Measurements from ENCODE around the gene WDFY1. TPM values are rescaled to one million over a fixed set of nuclear protein-coding genes. Genes with fewer than 3 reads are reported as not detected.

The WDFY1 gene
- total and polyA plus RNA-seq, 2 donors, result 23.5 to 35.0 TPM

DNA sequence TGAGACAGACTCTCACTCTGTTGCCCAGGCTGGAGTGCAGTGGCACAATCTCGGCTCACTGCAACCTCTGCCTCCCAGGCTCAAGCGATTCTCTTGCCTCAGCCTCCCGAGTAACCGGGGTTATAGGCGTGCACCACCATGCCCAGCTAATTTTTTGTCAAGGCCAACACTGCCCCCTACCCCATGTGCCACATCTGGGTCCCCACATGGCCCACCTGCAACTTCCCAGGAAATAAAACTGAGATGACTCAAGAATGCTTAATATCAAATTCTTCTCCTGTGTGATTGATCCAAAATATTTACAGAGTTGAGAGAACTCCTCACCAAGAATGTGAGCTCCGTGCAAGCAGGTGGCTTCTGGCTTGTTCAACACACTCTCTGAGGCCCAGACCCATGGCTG, 116.8 kb downstream of the WDFY1 start:
- Histone ChIP-seq H3K27ac (ENCODE audit: low read depth in 1 of 2, low read length in 1 of 2) (no peak overlapping the region), H3K27me3 (ENCODE audit: control insufficient read depth in 2 of 2, insufficient read depth in 1 of 2, low read length in 1 of 2) (no peaks in the 10 kb centered on the region), H3K9me3 (ENCODE audit: control insufficient read depth in 2 of 2, insufficient read depth in 1 of 2, low read length in 1 of 2) (no peaks in the 10 kb centered on the region), H3K36me3 (ENCODE audit: control insufficient read depth in 2 of 2, insufficient read depth in 2 of 2, low read length in 1 of 2) (no peaks in the 10 kb centered on the region), H3K4me3 (ENCODE audit: low read length in 2 of 2) (no peak overlapping the region), H3K4me1 (ENCODE audit: control insufficient read depth in 2 of 2, insufficient read depth in 2 of 2, low read length in 2 of 2) (no peaks in the 10 kb centered on the region)
- DNase-seq (ENCODE audit: low read depth in 6 of 9, low spot score in 9 of 9), result no peak
- 97% methylated on average over 6 of the region's 6 CpGs for WGBS

- DNase-seq (ENCODE audit: low read depth in 6 of 9, low spot score in 9 of 9), result no peak
- H3K36me3 ChIP-seq (ENCODE audit: control insufficient read depth in 2 of 2, insufficient read depth in 2 of 2, low read length in 1 of 2), result no peaks in the 10 kb centered on the region
- no peak overlapping the region for H3K27ac ChIP-seq (ENCODE audit: low read depth in 1 of 2, low read length in 1 of 2)
- no peaks in the 10 kb centered on the region for H3K4me1 ChIP-seq (ENCODE audit: control insufficient read depth in 2 of 2, insufficient read depth in 2 of 2, low read length in 2 of 2)
- no peaks in the 10 kb centered on the region for H3K27me3 ChIP-seq (ENCODE audit: control insufficient read depth in 2 of 2, insufficient read depth in 1 of 2, low read length in 1 of 2)
- H3K9me3 ChIP-seq (ENCODE audit: control insufficient read depth in 2 of 2, insufficient read depth in 1 of 2, low read length in 1 of 2), result no peaks in the 10 kb centered on the region
- H3K4me3 ChIP-seq (ENCODE audit: low read length in 2 of 2), result no peak overlapping the region
- 87% methylated on average over 4 of the region's 4 CpGs for WGBS
Observed at GRCh38 chr2:223826995-223827394, 118.1 kb downstream of the WDFY1 start.

Other genes starting within 250 kb of the WDFY1 start
- gene AP1S3, start 107.8 kb downstream of the WDFY1 start, total RNA-seq, result 2.5 TPM
- gene AP1S3, start 107.8 kb downstream of the WDFY1 start, polyA plus RNA-seq, result 1.6 TPM
- 29.7 TPM for gene MRPL44, start 12.1 kb upstream of the WDFY1 start, total RNA-seq
- 23.7 TPM for gene MRPL44, start 12.1 kb upstream of the WDFY1 start, polyA plus RNA-seq
- gene SERPINE2, start 94.0 kb upstream of the WDFY1 start, total RNA-seq, result 11.0 TPM
- 24.6 TPM for gene SERPINE2, start 94.0 kb upstream of the WDFY1 start, polyA plus RNA-seq